HCT116 (cell line): ENCODE results near the gene GNMT. TPM values are rescaled to one million over a fixed set of nuclear protein-coding genes. Genes with fewer than 3 reads are reported as not detected.

ENCODE experiments used
- ATAC-seq: fragments of 200-7000 bp; cut with Tn5 transposase; 2 replicates; pipeline ENCODE4 v1.9.1; 2020; ENCODE audit warnings: mild to moderate bottlenecking, moderate library complexity
- BruUV-seq: library from RNA; stranded (reverse); fragments of 400-500 nt; replicated peaks from 2 replicates; lab custom pipeline; 2021; lab: Mats Ljungman, UMichigan
- CTCF ChIA-PET: fragments of 300-600 bp; sonication (Branson Sonifier 250); formaldehyde crosslinking; loops from one replicate; lab custom pipeline; 2021; ENCODE audit warnings: antibody characterized with exemption; lab: Charles Lee
- POLR2A ChIA-PET: fragments of 300-600, 350-600 bp; sonication (Branson Sonifier 250); formaldehyde crosslinking; loops from one replicate; lab custom pipeline; 2021; ENCODE audit warnings: antibody characterized with exemption; lab: Charles Lee
- RAD21 ChIA-PET, 2 experiments: fragments of 300-600 bp; sonication (Branson Sonifier 250); formaldehyde crosslinking; loops; one replicate each; lab custom pipeline; 2023; ENCODE audit warnings: low total read pairs in 2 of 2; ENCODE audit not compliant: uncharacterized antibody in 2 of 2, unreplicated experiment in 2 of 2, low non-redundant PET in 1 of 2; lab: Charles Lee
- DNase-seq: peaks from one replicate; pipeline ENCODE4 v3.0.0-alpha.2; 2010; ENCODE audit warnings: low read depth, low spot score
- H2AFZ ChIP-seq: fragments of 200-600 bp; shearing (Covaris generic), sonication (generic); 2 replicates; pipeline ENCODE4 v1.6.1; 2017; ENCODE audit warnings: low read depth, mixed run types, mixed read lengths, antibody characterized with exemption, low read length; ENCODE audit not compliant: poor library complexity, severe bottlenecking
- H3K27ac ChIP-seq: 2 replicates; pipeline ENCODE4 v1.5.1; 2012; ENCODE audit warnings: low read depth, low read length
- H3K27me3 ChIP-seq: fragments of 200-600 bp; sonication (generic); 2 replicates; pipeline ENCODE4 v1.6.1; 2016; ENCODE audit warnings: mixed run types, low read length, mixed read lengths; ENCODE audit not compliant: insufficient read depth
- H3K36me3 ChIP-seq, 2 experiments: fragments of 200-500 bp in 1 of 2; fragments of 200-600 bp in 1 of 2; sonication (Bioruptor generic) in 1 of 2; sonication (generic) in 1 of 2; 2 replicates each; pipeline versions ENCODE4 v1.5.1 to v1.6.1; 2014 to 2016; ENCODE audit warnings: low read length in 2 of 2, inconsistent platforms in 1 of 2, mixed read lengths in 1 of 2, mixed run types in 1 of 2; ENCODE audit not compliant: insufficient read depth in 2 of 2, control insufficient read depth in 1 of 2
- H3K4me1 ChIP-seq, 2 experiments: fragments of 200-600 bp in 1 of 2; sonication (generic) in 1 of 2; 2 replicates each; pipeline versions ENCODE4 v1.5.1 to v1.6.1; 2012 to 2017; ENCODE audit warnings: low read length in 2 of 2, inconsistent platforms in 1 of 2, mild to moderate bottlenecking in 1 of 2, mixed read lengths in 1 of 2, mixed run types in 1 of 2, moderate library complexity in 1 of 2; ENCODE audit not compliant: insufficient read depth in 2 of 2, control insufficient read depth in 1 of 2
- H3K4me2 ChIP-seq: fragments of 200-600 bp; sonication (generic); 2 replicates; pipeline ENCODE4 v1.6.1; 2017; ENCODE audit warnings: mixed run types, low read length, mixed read lengths
- H3K4me3 ChIP-seq, 2 experiments: fragments of 200-600 bp in 1 of 2; sonication (generic) in 1 of 2; replicated peaks in 1 of 2; 2 replicates each; pipeline ENCODE4 v1.5.1; 2011 to 2016; ENCODE audit warnings: low read length in 2 of 2, control low read depth in 1 of 2, low read depth in 1 of 2, mild to moderate bottlenecking in 1 of 2, mixed read lengths in 1 of 2, mixed run types in 1 of 2
- H3K79me2 ChIP-seq: fragments of 200-600 bp; sonication (generic); 2 replicates; pipeline ENCODE4 v1.6.1; 2017; ENCODE audit warnings: mild to moderate bottlenecking, mixed run types, low read length, moderate library complexity, mixed read lengths; ENCODE audit not compliant: insufficient read depth
- H3K9ac ChIP-seq: fragments of 200-600 bp; sonication (generic); 2 replicates; pipeline ENCODE4 v1.6.1; 2016; ENCODE audit warnings: low read length, mixed read lengths
- H3K9me2 ChIP-seq: fragments of 200-600 bp; sonication (generic), shearing (Covaris generic); 2 replicates; pipeline ENCODE4 v1.6.1; 2017; ENCODE audit warnings: mixed run types, mild to moderate bottlenecking, moderate library complexity; ENCODE audit not compliant: insufficient read depth
- H3K9me3 ChIP-seq, 2 experiments: fragments of 200-500 bp in 1 of 2; fragments of 200-600 bp in 1 of 2; sonication (Bioruptor generic) in 1 of 2; sonication (generic) in 1 of 2; 2 replicates each; pipeline ENCODE4 v1.6.1; 2014 to 2017; ENCODE audit warnings: low read length in 2 of 2, mixed read lengths in 2 of 2, inconsistent platforms in 1 of 2, low read depth in 1 of 2, mild to moderate bottlenecking in 1 of 2, mixed run types in 1 of 2, moderate library complexity in 1 of 2; ENCODE audit not compliant: control insufficient read depth in 1 of 2, insufficient read depth in 1 of 2
- H4K20me1 ChIP-seq: fragments of 200-600 bp; sonication (generic), shearing (Covaris generic); 2 replicates; pipeline ENCODE4 v1.6.1; 2017; ENCODE audit warnings: mixed run types, mild to moderate bottlenecking, moderate library complexity; ENCODE audit not compliant: insufficient read depth
- ATF3 ChIP-seq: IDR thresholded peaks from 2 replicates; pipeline ENCODE4 v1.6.1; 2012
- CBX3 ChIP-seq: IDR thresholded peaks from 2 replicates; pipeline ENCODE4 v1.6.1; 2012; ENCODE audit warnings: low read depth
- CTCF ChIP-seq, 3 experiments: fragments of 200-600 bp in 1 of 3; sonication (generic) in 1 of 3; IDR thresholded peaks in 2 of 3; conservative IDR thresholded peaks in 1 of 3; 2 replicates each; pipeline ENCODE4 v1.5.1; 2012 to 2017; ENCODE audit warnings: low read depth in 2 of 3, low read length in 2 of 3, antibody characterized with exemption in 1 of 3, borderline replicate concordance in 1 of 3, control low read depth in 1 of 3, mild to moderate bottlenecking in 1 of 3, mixed read lengths in 1 of 3, mixed run types in 1 of 3, moderate library complexity in 1 of 3; ENCODE audit not compliant: insufficient read depth in 1 of 3
- ELF1 ChIP-seq: IDR thresholded peaks from 2 replicates; pipeline ENCODE4 v1.6.1; 2012; ENCODE audit warnings: low read depth, borderline replicate concordance
- EZH2 ChIP-seq: fragments of 200-600 bp; sonication (generic); IDR thresholded peaks from 2 replicates; pipeline ENCODE4 v1.6.1; 2017; ENCODE audit warnings: antibody characterized with exemption, mixed run types
- EZH2phosphoT487 ChIP-seq: fragments of 200-600 bp; IDR thresholded peaks from 2 replicates; pipeline ENCODE4 v1.6.1; 2018; ENCODE audit warnings: antibody characterized with exemption, borderline replicate concordance
- FOSL1 ChIP-seq: IDR thresholded peaks from 2 replicates; pipeline ENCODE4 v1.6.1; 2012; ENCODE audit warnings: low read depth
- MAX ChIP-seq: IDR thresholded peaks from 2 replicates; pipeline ENCODE4 v1.6.1; 2012
- POLR2A ChIP-seq: IDR thresholded peaks from 2 replicates; pipeline ENCODE4 v1.7.0; 2011; ENCODE audit warnings: borderline replicate concordance; ENCODE audit not compliant: insufficient read depth, insufficient read length; ENCODE audit errors: extremely low read depth
- POLR2AphosphoS5 ChIP-seq: IDR thresholded peaks from 2 replicates; pipeline ENCODE4 v1.6.1; 2011; ENCODE audit warnings: mild to moderate bottlenecking, low read depth, low read length, moderate library complexity
- RAD21 ChIP-seq: IDR thresholded peaks from 2 replicates; pipeline ENCODE4 v1.6.1; 2012; ENCODE audit warnings: low read depth, mild to moderate bottlenecking
- SIN3A ChIP-seq: IDR thresholded peaks from 2 replicates; pipeline ENCODE4 v1.6.1; 2012; ENCODE audit warnings: low read depth
- SP1 ChIP-seq: IDR thresholded peaks from 2 replicates; pipeline ENCODE4 v1.6.1; 2012; ENCODE audit warnings: low read depth
- SRF ChIP-seq: IDR thresholded peaks from 2 replicates; pipeline ENCODE4 v1.6.1; 2012; ENCODE audit warnings: low read depth
- YY1 ChIP-seq: IDR thresholded peaks from 2 replicates; pipeline ENCODE4 v1.6.1; 2011; ENCODE audit warnings: low read length, low read depth, moderate library complexity, mild to moderate bottlenecking; ENCODE audit not compliant: insufficient replicate concordance; ENCODE audit errors: extremely low read depth
- ZBTB33 ChIP-seq: IDR thresholded peaks from 2 replicates; pipeline ENCODE4 v1.6.1; 2011; ENCODE audit warnings: mild to moderate bottlenecking, low read length, moderate library complexity; ENCODE audit not compliant: insufficient replicate concordance; ENCODE audit errors: extremely low read depth
- ZFX ChIP-seq: fragments of 450-650 bp; IDR thresholded peaks from 2 replicates; pipeline ENCODE4 v1.6.1; 2017
- intact Hi-C: fragments of 100-400 bp; cut with micrococcal nuclease; formaldehyde crosslinking; loops from 2 replicates; pipeline ENCODE4 v1.10.0; 2022
- total RNA-seq: library from RNA; stranded (reverse); gene quantifications from one replicate; pipeline ENCODE4 v1.2.1, GENCODE V29; 2021; ENCODE audit not compliant: unreplicated experiment

Gene GNMT
- total RNA-seq, 1 experiment from 2014 or later: 0.57 TPM

- Histone ChIP-seq H2AFZ (no peak overlapping the region), H3K9me3 (no peaks in the 10 kb centered on the region), H3K27ac (no peak overlapping the region), H3K4me1 (no peaks in the 10 kb centered on the region), H3K27me3 (no peaks in the 10 kb centered on the region), H3K4me2 (no peak overlapping the region), H3K36me3 (peaks cover 27 to 33% of the 10 kb centered on the region in 2 experiments; a peak in 3 of 4 replicates), H3K79me2 (0 out of 2 replicates have a peak, but pooled peaks cover 2% of the 10 kb centered on the region), H3K9ac (no peak overlapping the region), H3K4me3 (no peak overlapping the region), H3K9me2 (no peaks in the 10 kb centered on the region), H4K20me1 (no peaks in the 10 kb centered on the region)
- no peak for DNase-seq
- no TSS peak for BruUV-seq
- intact Hi-C loops: no loop called here
- TF ChIP-seq CTCF (IDR thresholded peaks at IDR 0.05 in 2 of 3, conservative IDR thresholded peaks at IDR 0.05 in 1 of 3; ENCODE audit: borderline replicate concordance in 1 of 3, insufficient read depth in 1 of 3, low read depth in 2 of 3, low read length in 2 of 3) (no peak), EZH2phosphoT487 (no peak), RAD21 (no peak), CBX3 (no peak), SRF (no peak), POLR2A (no peak), FOSL1 (no peak), ELF1 (no peak), YY1 (no peak), ZFX (no peak), SIN3A (no peak), POLR2AphosphoS5 (no peak), SP1 (no peak), ATF3 (no peak), MAX (no peak), EZH2 (no peak), ZBTB33 (no peak)
- RAD21 ChIA-PET: no interaction called here
- CTCF ChIA-PET: no interaction called here
- POLR2A ChIA-PET: no interaction called here
- no peak for ATAC-seq
These were observed 45.7 kb downstream of the GNMT start for GRCh38 chr6:43006251-43006650.
